Pancreas (tissue), 10 donors: ENCODE measurements around the gene LBHD2. TPM values are rescaled to one million over a fixed set of nuclear protein-coding genes. Genes with fewer than 3 reads are reported as not detected.

ENCODE experiments used
- ATAC-seq, 4 donors: fragments of 200-7000 bp; cut with Tn5 transposase; one replicate each; pipeline versions ENCODE4 v1.8.0 to v1.9.1; 2020; ENCODE audit warnings: mild to moderate bottlenecking in 4 of 4, moderate library complexity in 4 of 4
- DNase-seq, 6 donors: peaks; one replicate each; pipeline ENCODE4 v3.0.0-alpha.2; 2020
- FAIRE-seq: peaks from 2 replicates; lab custom pipeline; 2012; peaks lifted over from hg19 to GRCh38; lab: Jason Lieb, UNC
- H3K27ac ChIP-seq, 4 donors: fragments of 200-600 bp; sonication (generic); 1 replicate in 3 of 4; 2 replicates in 1 of 4; pipeline versions ENCODE4 v1.5.0 to v1.8.0; 2020
- H3K27me3 ChIP-seq, 4 donors: fragments of 200-600 bp; one replicate each; pipeline ENCODE4 v1.8.0; 2021
- H3K36me3 ChIP-seq, 3 donors: fragments of 200-600 bp; sonication (generic) in 1 of 3; one replicate each; pipeline versions ENCODE4 v1.5.0 to v1.8.0; 2020 to 2021
- H3K4me1 ChIP-seq, 3 donors: fragments of 200-600 bp; one replicate each; pipeline ENCODE4 v1.8.0; 2021
- H3K4me3 ChIP-seq, 4 donors: fragments of 200-600 bp; sonication (generic) in 2 of 4; one replicate each; pipeline versions ENCODE4 v1.5.0 to v1.8.0; 2020 to 2021
- H3K9me3 ChIP-seq, 4 donors: fragments of 200-600 bp; one replicate each; pipeline ENCODE4 v1.8.0; 2021
- WGBS, 2 donors: extraction: QIAGEN DNeasy Blood & Tissue Kit; methylation state at CpG; one replicate each; pipeline ENCODE4 v1.1.7; 2013; 5-methylcytosine and 5-hydroxymethylcytosine counted together
- intact Hi-C, 3 donors: fragments of 100-400 bp; cut with DNase I; formaldehyde crosslinking; loops; one replicate each; pipeline versions ENCODE4 v1.11.1 to v1.14.2; 2022
- polyA plus RNA-seq, 2 donors: library from polyadenylated mRNA; stranded (reverse); fragments of 200-250 nt; gene quantifications; one replicate each; pipeline ENCODE4 v1.2.3, GENCODE V29; 2013
- total RNA-seq, 6 donors: library from RNA; stranded (reverse); fragmentation: NEBNext Ultra II Directional in 4 of 6; extraction: Animal tissue kit (Norgen Biotek cat#: 25700) in 4 of 6; gene quantifications; one replicate each; pipeline versions ENCODE4 v1.2.1 to v1.2.4, GENCODE V29; 2021 to 2023
- TF ChIP-seq, protein P1 (sequence below), 4 donors: fragments of 200-600 bp; sonication (generic) in 3 of 4; IDR thresholded peaks; one replicate each; pipeline versions ENCODE4 v1.5.0 to v1.8.0; 2021; ENCODE audit warnings: antibody characterized with exemption in 4 of 4
- donor health status: healthy with polysubstance abuse.
- donor health status: DM: no; HTN: no; CAD: no; lungs with moderate emphysema.
- donor health status: DM: no; HTN: no; CAD: no.
- donor health status: control.
- donor health status: control.
- donor health status: Bipolar disorder and iron deficiency.
- donor health status: DM: yes; HTN: yes; CAD: no.
- donor health status: DM: no; HTN: no; CAD: no.
- donor health status: DM: no; HTN: no; CAD: no.
- donor health status: DM: yes; HTN: yes; CAD: no.

The LBHD2 gene
- total and polyA plus RNA-seq, 8 donors = not detected

GRCh38 chr14:103121121-103121845 is 37.3 kb downstream of the LBHD2 start:
- 43 to 52% methylated on average over 18 of the region's 18 CpGs for WGBS, 2 donors
- H3K4me3 ChIP-seq = peak overlapping the region in 1 of 4 donors; percentile 59
- TF ChIP-seq, protein P1, sequence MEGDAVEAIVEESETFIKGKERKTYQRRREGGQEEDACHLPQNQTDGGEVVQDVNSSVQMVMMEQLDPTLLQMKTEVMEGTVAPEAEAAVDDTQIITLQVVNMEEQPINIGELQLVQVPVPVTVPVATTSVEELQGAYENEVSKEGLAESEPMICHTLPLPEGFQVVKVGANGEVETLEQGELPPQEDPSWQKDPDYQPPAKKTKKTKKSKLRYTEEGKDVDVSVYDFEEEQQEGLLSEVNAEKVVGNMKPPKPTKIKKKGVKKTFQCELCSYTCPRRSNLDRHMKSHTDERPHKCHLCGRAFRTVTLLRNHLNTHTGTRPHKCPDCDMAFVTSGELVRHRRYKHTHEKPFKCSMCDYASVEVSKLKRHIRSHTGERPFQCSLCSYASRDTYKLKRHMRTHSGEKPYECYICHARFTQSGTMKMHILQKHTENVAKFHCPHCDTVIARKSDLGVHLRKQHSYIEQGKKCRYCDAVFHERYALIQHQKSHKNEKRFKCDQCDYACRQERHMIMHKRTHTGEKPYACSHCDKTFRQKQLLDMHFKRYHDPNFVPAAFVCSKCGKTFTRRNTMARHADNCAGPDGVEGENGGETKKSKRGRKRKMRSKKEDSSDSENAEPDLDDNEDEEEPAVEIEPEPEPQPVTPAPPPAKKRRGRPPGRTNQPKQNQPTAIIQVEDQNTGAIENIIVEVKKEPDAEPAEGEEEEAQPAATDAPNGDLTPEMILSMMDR (IDR thresholded peaks at IDR 0.05) = no peak
- H3K27me3 ChIP-seq = no peaks in the 10 kb centered on the region
- FAIRE-seq (no peak), DNase-seq (peak in 2 of 6 donors; percentile 47 to 72), ATAC-seq (peak in 3 of 4 donors; percentile 8 to 25 (median 19))
- H3K4me1 ChIP-seq = peaks cover 0 to 23% (median 1%) of the 10 kb centered on the region in 3 donors
- no peaks in the 10 kb centered on the region for H3K36me3 ChIP-seq
- H3K27ac ChIP-seq = peak overlapping the region; percentile 58 to 90 (median 76)
- intact Hi-C loops = no loop called here
- H3K9me3 ChIP-seq = no peaks in the 10 kb centered on the region

- Histone ChIP-seq H3K4me3 (peak overlapping the region in 1 of 4 donors; percentile 59), H3K9me3 (no peaks in the 10 kb centered on the region), H3K36me3 (no peaks in the 10 kb centered on the region), H3K4me1 (peaks cover 4 to 27% (median 7%) of the 10 kb centered on the region in 3 donors), H3K27ac (peak overlapping the region; percentile 65 to 90 (median 84)), H3K27me3 (no peaks in the 10 kb centered on the region)
- FAIRE-seq (no peak), ATAC-seq (peak; percentile 50 to 64 (median 58)), DNase-seq (peak; percentile 87 to 96 (median 88))
- intact Hi-C loops = no loop called here
- TF ChIP-seq, protein P1 (IDR thresholded peaks at IDR 0.05) = no peak
- WGBS, 2 donors = 20 to 21% methylated on average over 23 of the region's 23 CpGs
These were observed 38.0 kb downstream of the LBHD2 start for GRCh38 chr14:103121846-103122584.

DNA sequence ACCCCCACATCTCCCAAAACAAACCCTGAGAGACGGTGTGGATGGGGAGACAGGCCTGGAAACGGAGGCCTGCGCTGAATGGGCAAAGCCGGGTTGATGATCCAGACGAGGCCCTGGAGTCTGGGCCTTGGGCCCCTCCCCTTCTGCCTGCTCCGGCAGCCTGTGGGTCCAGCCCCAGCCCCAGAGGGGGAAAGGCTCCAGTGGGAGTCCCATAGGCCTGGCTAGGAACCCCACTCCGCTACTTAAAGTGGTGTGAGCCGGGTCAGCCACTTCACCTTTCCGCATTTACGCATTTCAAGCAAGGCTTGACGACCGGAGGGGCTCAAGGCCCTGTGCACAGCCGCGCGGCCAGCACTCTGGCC is 38.6 kb downstream of the LBHD2 start:
- 50 to 55% methylated on average over 15 of the region's 15 CpGs for WGBS, 2 donors
- intact Hi-C loops = no loop called here
- peak in 2 of 6 donors; percentile 36 to 71 for DNase-seq
- Histone ChIP-seq H3K4me1 (peaks cover 4 to 30% (median 7%) of the 10 kb centered on the region in 3 donors), H3K27ac (peak overlapping the region; percentile 46 to 90 (median 84)), H3K9me3 (no peaks in the 10 kb centered on the region), H3K36me3 (no peaks in the 10 kb centered on the region), H3K4me3 (peak overlapping the region in 2 of 4 donors; percentile 37 to 59), H3K27me3 (no peaks in the 10 kb centered on the region)
- peak in 3 of 4 donors; percentile 3 to 8 (median 4) for ATAC-seq
- FAIRE-seq = no peak
- TF ChIP-seq, protein P1 (IDR thresholded peaks at IDR 0.05) = no peak

DNA sequence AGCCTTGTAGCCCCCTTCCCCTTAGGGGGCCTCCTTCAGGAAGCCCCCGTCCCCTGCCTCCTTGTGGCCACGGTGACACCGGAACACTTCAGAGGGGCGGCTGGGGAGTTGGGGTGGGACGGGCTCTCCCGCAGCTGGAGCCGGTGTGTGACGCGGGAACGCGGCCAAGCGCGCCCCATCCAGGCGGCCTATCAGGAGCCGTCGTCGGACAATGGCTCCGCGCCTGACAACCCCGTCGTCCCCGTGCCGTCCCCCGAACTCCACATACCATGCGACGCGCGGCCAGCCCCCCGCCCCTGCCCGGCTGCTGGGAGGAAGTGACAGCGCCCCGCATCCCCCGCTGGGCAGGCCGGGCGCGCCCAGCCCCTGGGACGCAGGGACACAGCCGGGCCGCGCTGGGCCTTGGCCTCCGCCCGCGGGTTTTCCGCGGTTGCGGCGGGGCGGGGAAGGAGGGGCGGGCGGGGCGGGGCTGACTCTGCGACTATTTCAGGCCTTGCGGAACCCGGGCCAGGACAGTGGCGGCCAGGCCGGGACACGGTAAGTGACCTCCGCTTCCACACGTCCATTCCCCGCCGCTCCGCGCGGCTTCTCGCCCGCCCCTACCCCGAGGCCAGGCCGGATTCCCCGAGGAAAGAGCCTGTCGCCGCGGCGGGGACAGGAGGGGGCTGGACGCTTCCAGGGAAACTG is 39.1 kb downstream of the LBHD2 start, which contains the start of gene TNFAIP2:
TNFAIP2 (plus strand) TSS at position 515 of the 687 bp plus-strand sequence. CDS start 2,997 bp downstream, outside the sequence.
- FAIRE-seq = no peak
- H3K27me3 ChIP-seq = no peaks in the 10 kb centered on the region
- 9 to 12% methylated on average over 28 to 74 of the region's 74 CpGs for WGBS, 2 donors
- peak within 1 kb of the TSS; percentile 16 to 59 (median 30) for H3K4me3 ChIP-seq
- TF ChIP-seq, protein P1 (IDR thresholded peaks at IDR 0.05) = no peak
- H3K4me1 ChIP-seq = peaks cover 4 to 32% (median 7%) of the 10 kb centered on the region in 3 donors
- no peaks in the 10 kb centered on the region for H3K36me3 ChIP-seq
- peak in 3 of 6 donors; percentile 40 to 76 (median 49) for DNase-seq
- H3K27ac ChIP-seq = peak within 1 kb of the TSS; percentile 46 to 90 (median 84)
- ATAC-seq = peak in 3 of 4 donors; percentile 11 to 22 (median 17)
- H3K9me3 ChIP-seq = no peaks in the 10 kb centered on the region
- intact Hi-C loops = no loop called here
